Inflammatory macrophage treated with lipopolysaccharide for 1 hour (primary cell): ENCODE results near the gene STXBP2.

ENCODE experiments used
- DNase-seq, 2 donors: peaks; one replicate each; pipeline ENCODE4 v3.0.0-alpha.2; 2020 to 2022

STXBP2 gene

DNA sequence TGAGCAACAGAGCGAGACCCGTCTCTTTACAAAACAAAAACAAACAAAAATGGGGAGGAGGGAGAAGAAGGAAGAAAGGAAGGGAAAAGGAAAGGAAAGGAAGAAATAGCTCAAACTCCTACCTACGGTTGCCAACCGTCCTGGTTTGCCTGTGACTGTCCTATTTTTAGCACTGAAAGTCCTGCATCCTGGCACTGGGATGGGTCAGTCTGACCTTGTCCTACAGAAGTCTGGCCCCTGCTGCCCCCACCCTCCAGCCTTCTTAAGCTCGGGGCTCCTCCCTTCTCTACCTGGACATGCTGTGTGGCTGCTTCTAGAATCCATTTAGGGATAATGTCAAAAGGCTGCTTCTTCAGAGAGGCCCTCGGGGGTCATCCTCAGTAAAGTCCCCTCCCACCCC is 1.2 kb upstream of the STXBP2 start:
- no peak for DNase-seq

DNA sequence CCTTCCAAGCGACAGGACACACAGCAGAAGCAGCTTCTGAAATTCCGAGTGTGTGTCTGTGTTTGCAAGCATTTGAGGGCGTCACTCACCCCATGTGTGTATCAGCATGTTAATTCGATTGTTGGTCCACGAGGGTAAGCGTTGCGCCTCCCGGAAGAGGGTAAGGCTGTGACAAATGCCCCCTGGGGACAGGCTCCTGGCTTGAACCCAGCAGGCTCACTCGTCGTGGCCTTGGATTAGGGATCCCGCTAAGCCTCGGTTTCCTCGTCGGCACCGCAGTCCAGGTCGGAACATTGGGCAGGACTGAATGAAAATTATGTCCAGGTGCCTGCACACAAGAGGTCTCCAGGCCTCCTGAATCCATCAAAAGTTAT is 606 bp upstream of the STXBP2 start:
- DNase-seq, result no peak

DNA sequence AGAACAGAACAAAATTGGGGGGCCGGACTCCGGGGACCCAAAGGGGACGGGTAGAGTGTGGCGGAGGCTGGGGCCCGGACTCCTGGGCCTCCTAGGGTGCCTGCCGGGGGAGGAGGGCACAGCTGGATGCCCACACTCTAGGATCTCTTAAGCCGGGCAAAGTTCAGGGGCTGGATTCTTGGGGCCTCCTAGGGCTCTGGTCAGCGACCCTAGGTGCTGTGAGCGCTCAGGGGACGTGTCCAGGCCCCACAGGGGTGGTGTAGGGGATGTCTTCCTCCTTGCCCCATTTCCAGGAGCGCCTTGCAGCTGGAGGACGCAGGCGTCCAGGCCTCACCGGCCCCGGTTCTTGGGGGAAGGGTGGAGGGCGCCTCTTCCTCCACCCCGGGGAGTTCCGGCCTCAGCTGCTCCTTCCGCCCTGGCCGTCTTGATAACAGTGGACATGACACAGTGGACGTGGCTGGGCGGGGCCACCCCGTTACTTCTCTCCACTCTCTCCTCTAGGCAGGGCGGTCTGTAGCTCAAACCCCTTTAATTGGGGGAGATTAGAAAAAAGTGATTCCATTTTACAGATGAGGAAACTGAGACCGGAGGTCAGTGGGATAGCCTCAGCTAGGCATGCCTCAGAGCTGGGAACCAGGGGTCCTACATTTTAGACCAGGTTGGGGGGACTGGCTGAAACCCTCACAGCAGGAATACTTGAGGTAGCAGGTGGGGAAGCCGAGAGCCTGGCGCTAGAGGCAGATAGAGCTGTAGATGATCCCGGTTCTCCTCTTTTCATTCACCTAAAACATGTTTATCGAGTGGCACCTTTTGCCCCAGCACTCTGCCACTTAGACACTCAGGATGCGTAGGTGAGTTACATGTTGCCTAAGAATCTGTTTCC is 705 bp downstream of the STXBP2 start:
- peak; percentile 62 to 74 for DNase-seq

DNA sequence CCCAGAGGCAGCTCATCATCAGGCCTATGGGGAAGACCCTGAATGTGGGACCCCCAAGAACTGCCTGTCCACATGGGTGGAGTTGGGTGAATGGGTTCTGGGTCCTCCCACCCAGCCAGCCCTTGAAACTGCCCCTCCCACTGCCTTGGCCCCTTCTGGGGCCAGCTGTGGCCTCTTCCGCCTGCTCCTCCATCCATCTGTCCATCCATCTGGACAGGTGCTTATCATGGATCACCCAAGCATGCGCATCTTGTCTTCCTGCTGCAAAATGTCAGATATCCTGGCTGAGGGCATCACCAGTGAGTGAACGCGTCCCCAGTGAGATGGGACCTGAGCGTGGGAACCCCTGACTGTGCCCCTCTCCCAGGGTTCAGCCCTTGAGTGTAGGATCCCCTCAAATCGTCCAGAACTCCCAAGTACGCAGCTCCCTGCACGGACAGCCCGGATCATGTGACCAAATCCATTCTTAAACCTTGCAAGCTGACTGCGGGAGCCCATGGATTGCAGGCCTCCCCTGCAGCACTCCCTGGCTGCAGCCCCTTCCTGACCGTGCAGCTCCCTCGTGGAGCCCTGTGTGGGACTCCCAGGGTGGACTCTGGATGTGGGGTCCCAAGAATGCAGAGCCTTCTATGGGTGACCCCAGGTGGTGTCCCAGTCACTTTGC is 2.0 kb downstream of the STXBP2 start:
- no peak for DNase-seq

DNA sequence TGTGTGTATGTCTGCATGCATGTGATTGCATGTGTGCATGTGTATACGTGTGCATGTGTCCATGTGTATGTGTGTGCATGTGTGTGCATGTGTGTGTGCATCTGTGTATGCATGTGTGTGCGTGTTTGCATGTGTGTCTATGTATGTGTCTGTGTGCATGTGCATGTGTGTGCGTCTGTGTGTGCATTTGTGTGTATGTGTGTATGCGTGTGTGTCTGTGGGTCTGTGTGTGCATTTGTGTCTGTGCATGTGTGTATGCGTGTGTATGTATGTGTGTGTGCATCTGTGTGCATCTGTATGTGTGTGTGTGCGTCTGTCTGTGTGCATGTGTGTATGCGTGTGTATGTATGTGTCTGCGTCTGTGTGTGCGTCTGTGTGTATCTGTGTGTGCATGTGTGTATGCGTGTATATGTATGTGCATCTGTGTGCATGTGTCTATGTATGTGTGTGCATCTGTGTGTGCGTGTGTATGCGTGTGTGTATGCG is 3.0 kb downstream of the STXBP2 start:
- no peak for DNase-seq

DNA sequence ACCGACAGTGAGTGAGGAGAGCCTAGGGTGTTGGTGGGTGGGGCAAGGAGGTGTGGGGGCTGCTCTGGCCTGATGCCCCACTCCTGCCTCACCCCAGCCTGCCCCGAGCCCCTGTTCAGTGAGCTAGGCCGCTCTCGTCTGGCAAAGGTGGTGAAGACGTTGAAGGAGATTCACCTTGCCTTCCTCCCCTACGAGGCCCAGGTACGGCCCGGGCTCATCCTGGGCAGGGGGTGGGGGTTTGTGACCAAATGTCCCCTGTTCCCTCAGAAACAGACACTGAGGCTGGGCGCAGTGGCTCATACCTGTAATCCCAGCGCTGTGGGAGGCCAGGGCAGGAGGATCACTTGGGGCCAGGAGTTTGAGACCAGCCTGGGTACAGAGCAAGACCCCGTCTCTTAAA is 3.9 kb downstream of the STXBP2 start:
- no peak for DNase-seq

DNA sequence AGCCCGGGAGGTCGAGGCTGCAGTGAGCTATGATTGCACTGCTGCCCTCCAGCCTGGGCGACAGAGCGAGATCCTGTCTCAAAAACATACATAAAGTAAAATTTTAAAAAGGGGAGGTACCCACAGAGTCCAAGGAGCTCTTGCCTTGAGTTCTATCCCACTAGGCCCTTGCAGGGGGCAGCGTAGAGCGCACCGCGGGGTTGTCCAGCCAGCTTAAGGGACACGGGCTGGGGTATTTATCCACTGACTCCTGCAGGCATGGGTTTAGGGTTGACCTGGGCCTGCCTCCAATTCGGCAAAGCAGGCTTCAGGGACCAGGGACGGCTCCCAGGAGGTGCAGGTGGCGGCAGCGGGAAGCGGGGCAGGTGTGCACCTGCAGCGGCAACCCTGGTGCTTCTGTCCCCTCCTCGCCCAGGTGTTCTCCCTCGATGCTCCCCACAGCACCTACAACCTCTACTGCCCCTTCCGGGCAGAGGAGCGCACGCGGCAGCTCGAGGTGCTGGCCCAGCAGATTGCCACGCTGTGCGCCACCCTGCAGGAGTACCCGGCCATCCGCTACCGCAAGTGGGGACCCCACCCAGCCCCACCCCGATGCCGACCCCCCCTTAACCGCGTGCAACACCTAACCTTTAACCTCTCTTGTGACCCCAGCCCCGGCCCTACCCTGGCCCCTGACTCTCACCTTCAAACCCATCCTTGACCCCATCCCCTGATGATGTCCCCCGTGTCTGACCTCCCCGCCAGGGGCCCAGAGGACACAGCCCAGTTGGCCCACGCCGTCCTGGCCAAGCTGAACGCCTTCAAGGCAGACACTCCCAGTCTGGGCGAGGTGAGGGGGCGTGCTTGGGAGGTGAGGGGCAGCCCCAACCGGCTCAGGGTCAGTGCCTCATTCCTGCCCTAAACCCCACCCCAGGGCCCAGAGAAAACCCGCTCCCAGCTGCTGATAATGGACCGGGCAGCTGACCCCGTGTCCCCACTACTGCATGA is 4.7 kb downstream of the STXBP2 start:
- no peak for DNase-seq

DNA sequence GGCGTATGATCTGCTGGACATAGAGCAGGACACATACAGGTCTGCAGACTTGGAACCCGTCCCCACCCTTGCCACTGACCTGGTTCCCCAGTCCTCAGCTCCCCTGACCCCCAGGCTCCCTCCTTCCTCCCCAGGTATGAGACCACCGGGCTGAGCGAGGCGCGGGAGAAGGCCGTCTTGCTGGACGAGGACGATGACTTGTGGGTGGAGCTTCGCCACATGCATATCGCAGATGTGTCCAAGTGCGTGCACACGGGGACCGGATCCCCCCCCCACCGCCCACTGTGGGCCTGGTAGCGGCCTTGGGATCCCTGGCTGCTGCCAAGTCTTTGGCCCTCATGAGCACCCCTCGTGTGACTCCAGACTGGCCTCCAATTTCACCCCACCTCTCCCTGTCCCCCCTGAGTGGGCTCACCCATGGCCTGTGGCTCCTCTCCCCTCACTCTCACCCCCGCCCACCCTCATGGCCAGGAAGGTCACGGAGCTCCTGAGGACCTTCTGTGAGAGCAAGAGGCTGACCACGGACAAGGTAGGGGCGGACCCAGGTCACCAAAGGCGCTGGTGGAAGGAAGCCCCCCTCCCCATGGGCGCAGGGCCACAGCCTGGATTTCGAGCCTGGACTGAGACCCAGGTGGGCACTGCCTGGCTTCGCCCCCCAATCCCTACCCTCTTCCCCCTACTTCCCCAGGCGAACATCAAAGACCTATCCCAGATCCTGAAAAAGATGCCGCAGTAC is 5.6 kb downstream of the STXBP2 start:
- DNase-seq, result no peak

DNA sequence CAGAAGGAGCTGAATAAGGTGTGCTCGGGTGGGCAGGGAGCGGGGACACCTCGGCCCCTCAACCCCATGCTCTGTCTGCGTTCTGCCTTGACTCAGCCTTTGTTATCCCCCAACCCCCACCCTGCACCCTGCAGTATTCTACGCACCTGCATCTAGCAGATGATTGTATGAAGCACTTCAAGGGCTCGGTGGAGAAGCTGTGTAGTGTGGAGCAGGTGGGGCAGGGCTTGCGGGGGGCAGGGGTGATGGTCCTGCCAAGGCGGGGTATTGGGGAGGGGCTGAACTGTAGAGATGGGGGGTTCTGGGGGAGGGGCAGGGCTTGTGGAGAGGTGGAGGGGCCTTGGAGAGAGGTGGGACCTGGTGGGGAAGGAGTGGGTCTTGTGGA is 6.1 kb downstream of the STXBP2 start:
- no peak for DNase-seq

DNA sequence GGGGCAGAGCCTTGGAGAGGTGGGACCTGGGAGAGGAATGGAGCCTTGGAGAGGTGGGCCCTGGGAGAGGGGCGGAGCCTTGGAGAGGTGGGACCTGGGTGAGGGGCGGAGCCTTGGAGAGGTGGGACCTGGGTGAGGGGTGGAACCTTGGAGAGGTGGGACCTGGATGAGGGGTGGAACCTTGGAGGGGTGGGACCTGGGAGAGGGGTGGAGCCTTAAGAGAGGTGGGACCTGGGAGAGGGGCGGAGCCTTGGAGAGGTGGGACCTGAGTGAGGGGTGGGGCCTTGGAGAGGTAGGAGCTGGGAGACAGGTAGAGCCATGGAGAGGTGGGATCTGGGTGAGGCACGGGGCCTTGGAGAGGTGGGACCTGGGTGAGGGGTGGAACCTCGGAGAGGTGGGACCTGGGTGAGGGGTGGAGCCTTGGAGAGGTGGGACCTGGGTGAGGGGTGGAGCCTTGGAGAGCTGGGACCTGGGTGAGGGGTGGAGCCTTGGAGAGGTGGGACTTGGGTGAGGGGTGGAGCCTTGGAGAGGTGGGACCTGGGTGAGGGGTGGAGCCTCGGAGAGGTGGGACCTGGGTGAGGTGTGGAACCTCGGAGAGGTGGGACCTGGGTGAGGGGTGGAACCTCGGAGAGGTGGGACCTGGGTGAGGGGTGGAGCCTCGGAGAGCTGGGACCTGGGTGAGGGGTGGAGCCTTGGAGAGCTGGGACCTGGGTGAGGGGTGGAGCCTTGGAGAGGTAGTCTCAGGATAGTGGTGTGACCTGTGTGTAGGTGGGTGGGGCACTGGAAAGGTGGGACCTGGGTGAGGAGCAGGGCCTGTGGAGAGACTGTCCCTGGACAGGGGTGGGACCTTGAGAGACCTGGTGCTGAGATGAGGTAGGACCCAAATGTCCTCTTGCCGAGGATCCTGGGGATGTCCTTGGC is 7.0 kb downstream of the STXBP2 start:
- peak; percentile 35 to 36 for DNase-seq

DNA sequence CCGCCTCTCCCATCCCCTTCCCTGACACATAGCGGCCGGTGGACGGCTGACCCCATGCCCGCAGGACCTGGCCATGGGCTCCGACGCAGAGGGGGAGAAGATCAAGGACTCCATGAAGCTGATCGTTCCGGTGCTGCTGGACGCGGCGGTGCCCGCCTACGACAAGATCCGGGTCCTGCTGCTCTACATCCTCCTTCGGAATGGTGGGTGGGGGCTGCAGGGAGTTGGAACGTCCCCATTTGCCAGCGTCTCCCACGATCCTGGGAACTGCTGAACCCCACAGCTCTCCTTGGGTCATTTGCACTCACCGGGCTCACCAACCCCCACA is 7.6 kb downstream of the STXBP2 start:
- DNase-seq, result no peak

DNA sequence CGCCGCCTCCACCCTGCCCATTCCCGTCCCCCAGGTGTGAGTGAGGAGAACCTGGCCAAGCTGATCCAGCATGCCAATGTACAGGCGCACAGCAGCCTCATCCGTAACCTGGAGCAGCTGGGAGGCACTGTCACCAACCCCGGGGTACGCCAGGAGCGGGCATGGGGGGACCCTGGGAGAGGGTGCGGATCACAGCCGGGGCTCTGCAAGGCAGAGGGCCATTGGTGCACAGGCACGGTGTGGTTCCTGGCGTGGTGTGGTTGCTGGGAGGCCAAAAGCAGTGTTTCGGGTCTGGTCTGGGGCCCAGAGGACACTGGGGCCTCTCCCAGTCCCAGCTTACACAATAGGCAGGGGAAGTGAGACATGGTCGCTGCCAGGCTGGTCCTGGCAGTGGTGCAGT is 8.3 kb downstream of the STXBP2 start:
- DNase-seq, result peak; percentile 32 to 69

DNA sequence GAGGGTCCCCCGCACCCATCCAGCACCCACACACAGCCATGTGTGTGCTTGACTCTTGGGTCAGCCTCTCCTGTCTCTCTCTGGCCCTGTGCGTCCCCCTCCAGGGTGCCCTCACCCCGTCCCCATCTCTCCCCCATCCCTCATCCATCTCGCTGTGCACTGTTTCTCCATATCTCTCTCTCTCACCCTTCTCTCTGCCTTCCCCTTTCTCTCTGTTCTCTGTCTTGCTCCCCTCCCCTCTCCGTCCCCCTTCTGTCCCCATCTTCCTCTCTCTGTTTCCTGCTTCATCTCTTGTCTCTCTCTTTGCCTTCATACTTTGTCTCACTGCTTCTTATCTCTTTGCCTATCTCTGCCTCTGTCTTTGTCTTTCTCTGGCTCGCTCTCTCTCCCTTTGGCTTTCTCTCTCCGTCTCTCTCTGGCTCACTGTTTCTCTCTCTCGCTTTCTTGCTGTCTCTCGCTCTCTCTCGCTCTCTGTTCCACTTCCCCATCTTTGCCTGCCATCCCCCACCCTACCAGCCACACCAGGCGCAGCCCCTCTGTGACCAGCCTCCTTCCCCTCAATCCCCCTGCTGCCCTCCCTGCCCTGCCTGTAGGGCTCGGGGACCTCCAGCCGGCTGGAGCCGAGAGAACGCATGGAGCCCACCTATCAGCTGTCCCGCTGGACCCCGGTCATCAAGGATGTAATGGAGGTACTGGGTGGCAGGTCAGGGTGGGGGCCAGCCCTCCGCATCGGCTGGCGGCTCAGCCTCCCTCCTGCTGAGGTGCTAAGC is 8.9 kb downstream of the STXBP2 start:
- no peak for DNase-seq

DNA sequence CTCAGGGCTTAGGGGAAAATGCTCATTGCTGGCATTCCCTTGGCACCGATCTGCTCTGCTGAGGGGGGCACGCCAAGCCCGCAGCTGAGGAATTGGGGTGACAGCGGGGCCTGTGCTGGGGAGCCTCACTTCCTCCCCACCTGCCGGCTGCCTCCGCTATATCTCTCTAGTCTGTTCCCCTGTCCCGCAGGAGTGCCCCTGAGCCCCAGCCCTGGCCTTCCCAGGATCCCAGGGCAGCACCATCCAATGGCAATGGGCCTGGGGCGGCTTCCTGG is 9.5 kb downstream of the STXBP2 start:
- no peak for DNase-seq

DNA sequence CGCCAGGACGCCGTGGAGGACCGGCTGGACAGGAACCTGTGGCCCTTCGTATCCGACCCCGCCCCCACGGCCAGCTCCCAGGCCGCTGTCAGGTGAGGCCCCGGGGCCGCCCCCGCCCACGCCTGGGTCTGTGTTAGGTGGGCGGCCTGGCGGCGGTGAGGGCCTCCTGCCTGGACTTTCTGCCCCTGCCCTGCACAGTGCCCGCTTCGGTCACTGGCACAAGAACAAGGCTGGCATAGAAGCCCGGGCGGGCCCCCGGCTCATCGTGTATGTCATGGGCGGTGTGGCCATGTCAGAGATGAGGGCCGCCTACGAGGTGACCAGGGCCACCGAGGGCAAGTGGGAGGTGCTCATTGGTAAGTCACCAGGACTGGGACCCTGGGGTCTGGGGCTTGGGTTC is 10.2 kb downstream of the STXBP2 start:
- no peak for DNase-seq

DNA sequence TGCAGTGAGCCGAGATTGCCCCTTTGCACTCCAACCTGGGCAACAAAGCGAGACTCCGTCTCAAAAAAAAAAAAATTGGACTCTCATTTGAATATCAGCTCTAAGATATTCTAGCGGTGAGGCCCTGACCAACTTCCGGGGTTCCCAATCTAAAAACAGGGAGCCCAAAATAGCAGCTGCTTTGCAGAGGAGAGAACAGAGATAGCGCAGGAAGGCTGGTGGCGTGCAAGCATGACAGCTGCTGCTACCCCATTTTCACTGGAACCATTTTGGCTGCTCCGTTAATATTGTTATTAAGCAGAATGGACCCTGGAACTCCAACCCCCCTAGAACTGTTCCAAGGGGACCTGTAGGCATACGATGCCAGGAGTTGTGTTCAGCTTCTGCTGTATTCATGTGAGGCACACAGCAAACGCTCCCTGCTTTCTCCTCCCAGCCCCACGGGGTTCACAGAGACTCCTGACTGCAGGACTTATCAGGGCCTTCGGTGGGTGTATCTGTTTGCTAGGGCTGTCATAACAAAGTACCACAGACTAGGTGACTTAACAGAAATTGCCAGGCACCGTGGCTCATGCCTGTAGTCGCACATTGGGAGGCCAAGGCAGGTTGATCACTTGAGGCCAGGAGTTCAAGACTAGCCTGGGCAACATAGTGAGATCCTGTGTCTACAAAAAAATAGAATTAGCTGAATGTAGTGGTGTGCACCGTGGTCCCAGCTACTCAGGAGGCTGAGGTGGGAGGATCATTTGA is 11.5 kb downstream of the STXBP2 start:
- no peak for DNase-seq

DNA sequence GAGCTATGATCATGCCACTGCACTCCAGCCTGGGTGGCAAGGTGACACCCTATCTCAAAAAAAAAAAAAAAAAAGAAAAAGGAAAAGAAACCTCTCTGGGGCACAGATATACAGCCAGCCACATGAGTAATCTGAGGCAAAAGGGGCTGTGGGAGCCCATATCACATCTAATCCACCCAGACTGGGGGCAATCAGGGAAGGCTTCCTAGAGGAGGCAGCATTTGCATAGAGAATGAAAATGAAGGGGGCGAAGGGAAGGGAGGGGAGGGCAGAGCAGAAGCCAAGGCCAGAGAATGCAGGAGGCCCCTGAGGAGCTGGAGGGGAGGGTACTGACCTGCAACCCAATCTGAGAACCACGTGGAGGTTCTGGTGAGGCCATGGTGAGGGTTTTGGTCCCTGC is 13.2 kb downstream of the STXBP2 start:
- DNase-seq, result no peak

DNA sequence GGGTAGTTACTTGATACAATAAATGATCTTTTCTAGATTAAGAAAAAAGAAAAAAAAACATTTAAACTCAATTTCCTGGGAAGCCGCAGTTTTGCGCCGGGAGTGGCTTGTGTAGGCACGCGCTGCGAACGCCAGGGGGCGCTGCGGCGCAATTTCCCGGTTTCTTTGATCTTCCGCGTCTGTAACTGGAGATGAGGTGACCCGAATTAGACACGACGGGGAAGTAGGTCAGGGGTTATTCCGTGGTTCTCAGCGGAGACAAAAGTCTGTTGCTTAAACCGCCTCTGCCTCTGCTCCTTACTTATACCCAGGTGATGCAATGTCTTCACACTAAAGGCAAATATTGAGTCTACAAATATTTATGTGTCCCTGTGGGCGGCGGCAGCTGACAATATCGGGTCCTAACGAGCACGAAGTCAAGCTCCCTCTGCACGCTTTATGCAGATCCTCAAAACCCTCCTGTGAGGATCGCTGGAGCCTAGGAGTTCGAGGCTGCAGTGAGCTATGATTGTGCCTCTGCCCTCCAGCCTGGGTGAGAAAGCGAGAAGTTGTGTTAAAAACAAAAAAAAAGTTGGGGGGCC is 15.2 kb downstream of the STXBP2 start:
- DNase-seq, result peak; percentile 99

DNA sequence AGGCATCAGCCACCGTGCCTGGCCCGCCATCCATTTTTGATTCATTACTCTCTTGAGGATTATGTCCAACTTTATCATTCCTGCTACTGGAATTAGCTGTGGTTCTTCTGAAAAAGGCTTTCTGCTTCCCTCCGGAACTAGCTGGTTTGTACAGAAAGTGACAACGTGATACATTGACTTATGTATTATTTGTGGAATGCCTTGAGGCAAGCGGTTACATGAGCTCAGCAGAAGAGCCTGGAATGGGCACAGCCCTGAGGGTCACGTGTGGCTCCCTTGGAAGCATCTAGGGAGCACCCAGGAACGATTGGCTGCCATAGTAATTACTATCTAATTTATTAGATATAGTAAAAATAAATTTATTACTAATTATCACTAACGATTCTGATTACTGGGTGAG is 17.5 kb downstream of the STXBP2 start:
- no peak for DNase-seq

DNA sequence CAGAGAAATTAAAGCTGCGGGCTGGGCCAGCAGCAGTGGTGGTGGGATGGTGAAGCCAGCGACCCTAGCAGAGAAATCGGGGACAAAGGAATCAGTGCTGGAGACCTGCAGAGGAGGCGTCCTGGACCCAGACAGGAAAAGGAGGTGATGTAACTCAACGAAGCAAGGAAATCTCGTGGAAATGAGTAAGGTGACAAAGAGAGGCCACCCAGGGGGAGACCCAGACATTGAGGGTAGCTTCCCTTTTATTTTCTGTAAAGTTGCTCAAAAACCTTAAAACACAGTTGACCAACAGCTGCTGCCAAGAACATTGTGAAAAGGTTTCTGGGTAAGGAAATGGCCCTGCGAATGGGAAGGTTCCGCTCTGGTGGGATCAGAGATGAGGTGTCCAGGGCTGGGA is 18.7 kb downstream of the STXBP2 start:
- DNase-seq, result peak; percentile 91 to 98
